Measurements from ENCODE around the gene PPM1H. TPM values are rescaled to one million over a fixed set of nuclear protein-coding genes. Genes with fewer than 3 reads are reported as not detected.

PPM1H gene
- total RNA-seq, 1 experiment from 2014 or later, result 0.04 TPM

DNA sequence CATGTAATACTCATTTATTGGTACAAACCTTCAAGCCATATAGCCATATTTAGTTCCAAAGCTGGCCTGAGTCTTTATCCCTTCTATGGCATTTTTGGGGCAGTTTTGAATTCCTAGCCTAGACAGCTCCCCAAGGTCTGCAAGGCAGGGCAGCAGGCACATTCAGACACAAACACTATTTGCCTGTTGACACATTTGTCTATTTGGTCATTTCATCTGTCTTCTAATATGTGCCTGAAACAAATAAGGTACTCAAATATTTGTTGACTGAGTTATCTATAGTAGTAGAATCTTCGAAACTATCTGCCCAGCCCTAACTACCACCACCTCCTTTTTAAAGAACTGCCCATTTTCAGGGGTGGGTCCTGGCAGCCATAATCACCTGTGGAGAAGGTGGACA, 9.3 kb downstream of the PPM1H start:
- no TSS peak for BruUV-seq (replicated peaks)
- CTCF ChIA-PET, result no interaction called here

DNA sequence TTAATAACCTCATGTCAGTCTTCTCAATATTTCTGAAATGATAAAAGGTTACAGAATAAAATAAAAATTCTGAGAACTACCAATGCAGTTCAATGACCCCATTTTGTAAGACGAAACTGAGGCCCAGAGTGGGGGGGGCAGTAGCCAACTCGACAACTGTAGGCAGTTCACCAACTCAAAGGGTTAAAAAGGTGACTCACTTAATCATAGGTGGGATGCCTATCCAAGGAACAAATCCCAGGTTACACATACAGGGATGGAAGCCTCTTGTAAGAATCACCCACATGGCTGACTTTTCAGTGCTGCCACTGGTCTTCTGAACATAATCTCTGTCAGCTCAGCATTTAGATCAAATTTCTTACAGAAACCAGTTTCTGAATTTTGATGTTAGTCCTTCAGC, 10.9 kb downstream of the PPM1H start:
- intact Hi-C loops (cut with micrococcal nuclease; ENCODE audit: unreplicated experiment), result no loop called here
- CTCF ChIA-PET, result no interaction called here
- H3K27me3 ChIP-seq (replicated peaks; ENCODE audit: insufficient read depth, low read depth, low read length, poor library complexity), result peaks cover under 1% of the 10 kb centered on the region
- H3K4me1 ChIP-seq (ENCODE audit: insufficient read depth, low read length, poor library complexity, severe bottlenecking), result no peaks in the 10 kb centered on the region
- H3K9me3 ChIP-seq (ENCODE audit: low read depth, low read length, poor library complexity, severe bottlenecking), result no peaks in the 10 kb centered on the region
- POLR2A ChIA-PET (ENCODE audit: low non-redundant PET), result no interaction called here
- TF ChIP-seq, protein P1, sequence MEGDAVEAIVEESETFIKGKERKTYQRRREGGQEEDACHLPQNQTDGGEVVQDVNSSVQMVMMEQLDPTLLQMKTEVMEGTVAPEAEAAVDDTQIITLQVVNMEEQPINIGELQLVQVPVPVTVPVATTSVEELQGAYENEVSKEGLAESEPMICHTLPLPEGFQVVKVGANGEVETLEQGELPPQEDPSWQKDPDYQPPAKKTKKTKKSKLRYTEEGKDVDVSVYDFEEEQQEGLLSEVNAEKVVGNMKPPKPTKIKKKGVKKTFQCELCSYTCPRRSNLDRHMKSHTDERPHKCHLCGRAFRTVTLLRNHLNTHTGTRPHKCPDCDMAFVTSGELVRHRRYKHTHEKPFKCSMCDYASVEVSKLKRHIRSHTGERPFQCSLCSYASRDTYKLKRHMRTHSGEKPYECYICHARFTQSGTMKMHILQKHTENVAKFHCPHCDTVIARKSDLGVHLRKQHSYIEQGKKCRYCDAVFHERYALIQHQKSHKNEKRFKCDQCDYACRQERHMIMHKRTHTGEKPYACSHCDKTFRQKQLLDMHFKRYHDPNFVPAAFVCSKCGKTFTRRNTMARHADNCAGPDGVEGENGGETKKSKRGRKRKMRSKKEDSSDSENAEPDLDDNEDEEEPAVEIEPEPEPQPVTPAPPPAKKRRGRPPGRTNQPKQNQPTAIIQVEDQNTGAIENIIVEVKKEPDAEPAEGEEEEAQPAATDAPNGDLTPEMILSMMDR (conservative IDR thresholded peaks at IDR 0.05; ENCODE audit: low read depth, low read length), result no peak
- TF ChIP-seq EZH2 (IDR thresholded peaks at IDR 0.05; ENCODE audit: borderline replicate concordance, low read depth, low read length, poor library complexity, severe bottlenecking), result no peak
- H3K36me3 ChIP-seq (ENCODE audit: insufficient read depth, low read length, poor library complexity, severe bottlenecking), result no peaks in the 10 kb centered on the region
- BruUV-seq (replicated peaks), result no TSS peak
- no peak overlapping the region for H3K27ac ChIP-seq (ENCODE audit: low read depth, low read length, poor library complexity, severe bottlenecking)
- DNase-seq (ENCODE audit: low spot score), result no peak
- no peak overlapping the region for H3K4me3 ChIP-seq (ENCODE audit: low read depth, low read length, poor library complexity, severe bottlenecking)

More for the DNA sequence above, 9.3 kb downstream of the PPM1H start:
- H3K27me3 ChIP-seq (replicated peaks; ENCODE audit: insufficient read depth, low read depth, low read length, poor library complexity), result peaks cover 16% of the 10 kb centered on the region
- H3K36me3 ChIP-seq (ENCODE audit: insufficient read depth, low read length, poor library complexity, severe bottlenecking), result no peaks in the 10 kb centered on the region
- no peak overlapping the region for H3K27ac ChIP-seq (ENCODE audit: low read depth, low read length, poor library complexity, severe bottlenecking)
- no peaks in the 10 kb centered on the region for H3K9me3 ChIP-seq (ENCODE audit: low read depth, low read length, poor library complexity, severe bottlenecking)
- no peak for DNase-seq (ENCODE audit: low spot score)
- H3K4me1 ChIP-seq (ENCODE audit: insufficient read depth, low read length, poor library complexity, severe bottlenecking), result no peaks in the 10 kb centered on the region
- TF ChIP-seq, protein P1 (conservative IDR thresholded peaks at IDR 0.05; ENCODE audit: low read depth, low read length), result no peak
- no peak for TF ChIP-seq EZH2 (IDR thresholded peaks at IDR 0.05; ENCODE audit: borderline replicate concordance, low read depth, low read length, poor library complexity, severe bottlenecking)
- POLR2A ChIA-PET (ENCODE audit: low non-redundant PET), result no interaction called here
- no peak overlapping the region for H3K4me3 ChIP-seq (ENCODE audit: low read depth, low read length, poor library complexity, severe bottlenecking)
- intact Hi-C loops (cut with micrococcal nuclease; ENCODE audit: unreplicated experiment), result no loop called here

DNA sequence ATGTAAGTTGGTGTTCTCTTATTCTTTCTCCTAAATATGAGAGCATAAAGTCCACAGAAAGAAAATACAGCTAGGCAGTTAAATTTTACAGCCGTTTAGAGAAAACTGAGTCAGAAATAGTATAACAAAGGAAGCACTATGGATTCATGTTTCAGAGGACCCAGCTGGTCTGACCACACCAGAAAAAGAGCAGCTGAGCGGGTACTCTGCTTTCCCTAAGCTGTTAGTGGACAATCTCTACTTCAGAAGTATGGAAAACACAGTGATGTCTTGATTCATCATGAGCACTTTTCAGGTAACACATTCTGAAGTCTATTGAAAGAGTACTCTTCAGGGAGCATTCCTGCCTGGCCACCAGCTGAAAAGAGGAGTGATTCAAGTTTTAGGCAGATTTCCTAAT, 12.4 kb downstream of the PPM1H start:
- H3K4me3 ChIP-seq (ENCODE audit: low read depth, low read length, poor library complexity, severe bottlenecking), result no peak overlapping the region
- H3K27ac ChIP-seq (ENCODE audit: low read depth, low read length, poor library complexity, severe bottlenecking), result no peak overlapping the region
- H3K4me1 ChIP-seq (ENCODE audit: insufficient read depth, low read length, poor library complexity, severe bottlenecking), result no peaks in the 10 kb centered on the region
- CTCF ChIA-PET, result no interaction called here
- intact Hi-C loops (cut with micrococcal nuclease; ENCODE audit: unreplicated experiment), result no loop called here
- no peak for TF ChIP-seq EZH2 (IDR thresholded peaks at IDR 0.05; ENCODE audit: borderline replicate concordance, low read depth, low read length, poor library complexity, severe bottlenecking)
- TF ChIP-seq, protein P1 (conservative IDR thresholded peaks at IDR 0.05; ENCODE audit: low read depth, low read length), result no peak
- no peaks in the 10 kb centered on the region for H3K9me3 ChIP-seq (ENCODE audit: low read depth, low read length, poor library complexity, severe bottlenecking)
- no peaks in the 10 kb centered on the region for H3K36me3 ChIP-seq (ENCODE audit: insufficient read depth, low read length, poor library complexity, severe bottlenecking)
- no peak for DNase-seq (ENCODE audit: low spot score)
- BruUV-seq (replicated peaks), result no TSS peak
- POLR2A ChIA-PET (ENCODE audit: low non-redundant PET), result no interaction called here
- no peaks in the 10 kb centered on the region for H3K27me3 ChIP-seq (replicated peaks; ENCODE audit: insufficient read depth, low read depth, low read length, poor library complexity)

Data from A673 (cell line).